ENCODE results near the gene SPRED1.

DNA sequence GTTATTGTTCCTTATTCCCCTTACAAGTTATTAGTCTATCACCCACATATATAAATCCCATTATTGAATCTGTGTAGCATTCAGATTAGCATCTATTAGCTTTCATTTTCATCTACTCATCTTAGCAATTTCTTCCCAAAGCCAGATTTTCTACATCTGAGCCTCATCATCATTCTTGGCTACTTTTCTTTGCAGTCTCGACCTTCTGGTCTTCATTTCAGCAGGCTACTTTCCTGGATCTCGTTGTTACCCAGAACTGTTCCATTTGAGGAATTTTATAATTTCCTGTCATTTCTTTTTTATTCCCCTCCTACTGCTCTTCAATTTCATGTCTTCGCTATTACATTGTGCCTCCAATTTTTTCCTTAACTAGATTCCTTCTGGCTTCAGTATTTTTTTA is 51.8 kb downstream of the SPRED1 start:
- TF ChIP-seq, protein P1, sequence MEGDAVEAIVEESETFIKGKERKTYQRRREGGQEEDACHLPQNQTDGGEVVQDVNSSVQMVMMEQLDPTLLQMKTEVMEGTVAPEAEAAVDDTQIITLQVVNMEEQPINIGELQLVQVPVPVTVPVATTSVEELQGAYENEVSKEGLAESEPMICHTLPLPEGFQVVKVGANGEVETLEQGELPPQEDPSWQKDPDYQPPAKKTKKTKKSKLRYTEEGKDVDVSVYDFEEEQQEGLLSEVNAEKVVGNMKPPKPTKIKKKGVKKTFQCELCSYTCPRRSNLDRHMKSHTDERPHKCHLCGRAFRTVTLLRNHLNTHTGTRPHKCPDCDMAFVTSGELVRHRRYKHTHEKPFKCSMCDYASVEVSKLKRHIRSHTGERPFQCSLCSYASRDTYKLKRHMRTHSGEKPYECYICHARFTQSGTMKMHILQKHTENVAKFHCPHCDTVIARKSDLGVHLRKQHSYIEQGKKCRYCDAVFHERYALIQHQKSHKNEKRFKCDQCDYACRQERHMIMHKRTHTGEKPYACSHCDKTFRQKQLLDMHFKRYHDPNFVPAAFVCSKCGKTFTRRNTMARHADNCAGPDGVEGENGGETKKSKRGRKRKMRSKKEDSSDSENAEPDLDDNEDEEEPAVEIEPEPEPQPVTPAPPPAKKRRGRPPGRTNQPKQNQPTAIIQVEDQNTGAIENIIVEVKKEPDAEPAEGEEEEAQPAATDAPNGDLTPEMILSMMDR (IDR thresholded peaks at IDR 0.05), result no peak
- TF ChIP-seq POLR2A (IDR thresholded peaks at IDR 0.05), result no peak

Data from heart left ventricle (tissue), 13 donors.